HEK293 (cell line): ENCODE data around the gene WDR6.

Source experiments
- CTCF ChIA-PET: fragments of 350-600 bp; formaldehyde crosslinking; extraction: SDS; loops from one replicate; lab custom pipeline; 2021; ENCODE audit warnings: antibody characterized with exemption; lab: Yijun Ruan, JAX
- POLR2A ChIA-PET: fragments of 300-600 bp; formaldehyde crosslinking; extraction: SDS; loops from one replicate; lab custom pipeline; 2020; ENCODE audit warnings: antibody characterized with exemption, inconsistent platforms; lab: Yijun Ruan, JAX
- H3K27ac ChIP-seq: fragments of 200-500 bp; sonication (Bioruptor generic); 2 replicates; pipeline ENCODE4 v1.5.1; 2014; ENCODE audit warnings: low read depth, low read length, control low read depth, inconsistent platforms; ENCODE audit errors: extremely low read depth
- H3K36me3 ChIP-seq, 2 experiments: fragments of 200-500 bp in 1 of 2; sonication (Bioruptor generic) in 1 of 2; 1 replicate in 1 of 2; 2 replicates in 1 of 2; pipeline ENCODE4 v1.5.1; 2014 to 2017; ENCODE audit warnings: inconsistent platforms in 2 of 2, low read length in 2 of 2; ENCODE audit not compliant: control insufficient read depth in 2 of 2, insufficient read depth in 1 of 2
- H3K4me1 ChIP-seq: fragments of 200-500 bp; sonication (Bioruptor generic); 2 replicates; pipeline ENCODE4 v1.5.1; 2014; ENCODE audit warnings: mild to moderate bottlenecking, low read length, inconsistent platforms; ENCODE audit not compliant: control insufficient read depth, insufficient read depth
- H3K4me3 ChIP-seq: 2 replicates; pipeline ENCODE4 v1.5.1; 2011; ENCODE audit warnings: low read depth, mild to moderate bottlenecking, control low read depth, low read length, moderate library complexity
- H3K9me3 ChIP-seq: fragments of 200-500 bp; sonication (Bioruptor generic); 2 replicates; pipeline ENCODE4 v1.5.1; 2014; ENCODE audit warnings: low read depth, low read length, inconsistent platforms; ENCODE audit not compliant: control insufficient read depth, insufficient read depth
- KLF17 ChIP-seq: fragments of 450-650 bp; formaldehyde crosslinking; IDR thresholded peaks from 2 replicates; pipeline ENCODE4 v1.5.1; 2016; ENCODE audit warnings: missing biosample characterization, missing genetic modification characterization
- MYNN ChIP-seq: fragments of 450-650 bp; formaldehyde crosslinking; IDR thresholded peaks from 2 replicates; pipeline ENCODE4 v1.5.1; 2016; ENCODE audit warnings: missing biosample characterization, missing genetic modification characterization, borderline replicate concordance
- PATZ1 ChIP-seq: fragments of 450-650 bp; formaldehyde crosslinking; IDR thresholded peaks from 2 replicates; pipeline ENCODE4 v1.5.1; 2016; ENCODE audit warnings: missing biosample characterization, missing genetic modification characterization
- PBX3 ChIP-seq: sonication (generic); formaldehyde crosslinking; IDR thresholded peaks from 2 replicates; pipeline ENCODE4 v1.8.1; 2022; ENCODE audit warnings: mild to moderate bottlenecking, moderate library complexity, missing genetic modification reagents
- PRDM6 ChIP-seq: fragments of 450-650 bp; formaldehyde crosslinking; IDR thresholded peaks from 2 replicates; pipeline ENCODE4 v1.5.1; 2017; ENCODE audit warnings: missing biosample characterization, missing genetic modification characterization
- YY1 ChIP-seq: fragments of 450-650 bp; formaldehyde crosslinking; IDR thresholded peaks from 2 replicates; pipeline ENCODE4 v1.5.1; 2018; ENCODE audit warnings: missing biosample characterization, missing genetic modification characterization
- ZBTB11 ChIP-seq: fragments of 450-650 bp; formaldehyde crosslinking; conservative IDR thresholded peaks from 2 replicates; pipeline ENCODE4 v1.5.1; 2016; ENCODE audit warnings: low read depth, missing biosample characterization, missing genetic modification characterization
- ZFHX2 ChIP-seq: fragments of 450-650 bp; formaldehyde crosslinking; conservative IDR thresholded peaks from 2 replicates; pipeline ENCODE4 v1.5.1; 2016; ENCODE audit warnings: missing biosample characterization, missing genetic modification characterization
- ZNF132 ChIP-seq: fragments of 450-650 bp; formaldehyde crosslinking; IDR thresholded peaks from 2 replicates; pipeline ENCODE4 v1.5.1; 2017; ENCODE audit warnings: missing biosample characterization, missing genetic modification characterization, borderline replicate concordance
- ZNF133 ChIP-seq: fragments of 450-650 bp; formaldehyde crosslinking; IDR thresholded peaks from 2 replicates; pipeline ENCODE4 v1.5.1; 2016; ENCODE audit warnings: missing biosample characterization, missing genetic modification characterization
- ZNF23 ChIP-seq: fragments of 450-650 bp; formaldehyde crosslinking; IDR thresholded peaks from 2 replicates; pipeline ENCODE4 v1.5.1; 2016; ENCODE audit warnings: missing biosample characterization, missing genetic modification characterization, borderline replicate concordance
- ZNF302 ChIP-seq: fragments of 450-650 bp; formaldehyde crosslinking; IDR thresholded peaks from 2 replicates; pipeline ENCODE4 v1.5.1; 2016; ENCODE audit warnings: missing biosample characterization, missing genetic modification characterization, low read depth
- ZNF354C ChIP-seq: fragments of 450-650 bp; formaldehyde crosslinking; IDR thresholded peaks from 2 replicates; pipeline ENCODE4 v1.5.1; 2016; ENCODE audit warnings: missing biosample characterization, missing genetic modification characterization, low read depth, borderline replicate concordance
- ZNF580 ChIP-seq: fragments of 450-650 bp; formaldehyde crosslinking; IDR thresholded peaks from 2 replicates; pipeline ENCODE4 v1.5.1; 2016; ENCODE audit warnings: missing biosample characterization, missing genetic modification characterization
- ZNF645 ChIP-seq: fragments of 450-650 bp; formaldehyde crosslinking; IDR thresholded peaks from 2 replicates; pipeline ENCODE4; 2016; ENCODE audit warnings: missing biosample characterization, missing genetic modification characterization
- ZNF777 ChIP-seq: fragments of 450-650 bp; formaldehyde crosslinking; IDR thresholded peaks from 2 replicates; pipeline ENCODE4 v1.5.1; 2017; ENCODE audit warnings: missing biosample characterization, missing genetic modification characterization, borderline replicate concordance
- ZSCAN18 ChIP-seq: fragments of 450-650 bp; formaldehyde crosslinking; IDR thresholded peaks from 2 replicates; pipeline ENCODE4 v1.5.1; 2016; ENCODE audit warnings: missing biosample characterization, missing genetic modification characterization
- ZXDB ChIP-seq: fragments of 450-650 bp; formaldehyde crosslinking; IDR thresholded peaks from 2 replicates; pipeline ENCODE4 v1.5.1; 2016; ENCODE audit warnings: missing biosample characterization, missing genetic modification characterization

The WDR6 gene

GRCh38 chr3:49021813-49022687 lies 14.9 kb downstream of the WDR6 start, which contains the start of gene NDUFAF3:
Gene NDUFAF3, plus strand, starts transcription at chr3:49022121. Its CDS starts 24 bp downstream, at chr3:49022145.
- Histone ChIP-seq H3K4me1 (no peaks in the 10 kb centered on the region), H3K36me3 (peaks cover 0 to 43% of the 10 kb centered on the region in 2 experiments; a peak in 2 of 3 replicates), H3K9me3 (no peaks in the 10 kb centered on the region), H3K4me3 (peak within 1 kb of the TSS; percentile 92), H3K27ac (peak within 1 kb of the TSS; percentile 93)
- ChIA-PET CTCF (interaction anchor here (0.5 to 2.1 kb wide), 12 partner anchors 9 to 249 kb away, joined by 3 to 13 read pairs (median 4); partner anchors contain the start of genes P4HTM, QRICH1 and WDR6), POLR2A (interaction anchor here (0.6 to 10.4 kb wide), 15 partner anchors 7 to 390 kb away, joined by 3 to 141 read pairs (median 5); partner anchors contain the start of genes ARIH2, IMPDH2, IP6K2 and LAMB2)
- peak; percentile 49 for TF ChIP-seq ZFHX2
- TF ChIP-seq KLF17 (tag by site-specific recombination) = peak; percentile 87; the same call in 1 of the 2 replicates
- no peak; the same call in 1 of the 2 replicates for TF ChIP-seq ZSCAN18 (tag by site-specific recombination)
- TF ChIP-seq ZNF133 (tag by site-specific recombination) = no peak
- no peak for TF ChIP-seq PRDM6 (tag by site-specific recombination)
- TF ChIP-seq ZNF645 (tag by site-specific recombination) = 0 out of 2 replicates have a peak, but pooled peaks have one; percentile 50
- no peak for TF ChIP-seq ZNF302 (tag by site-specific recombination)
- 0 out of 2 replicates have a peak, but pooled peaks have one; percentile 26 for TF ChIP-seq MYNN (tag by site-specific recombination)
- TF ChIP-seq ZNF23 (tag by site-specific recombination) = peak; percentile 41; the same call in 1 of the 2 replicates
- peak; percentile 93 for TF ChIP-seq PATZ1 (tag by site-specific recombination)
- no peak for TF ChIP-seq ZNF132
- 0 out of 2 replicates have a peak, but pooled peaks have one; percentile 50 for TF ChIP-seq PBX3 (CRISPR knock-in tag)
- TF ChIP-seq ZNF354C = no peak
- TF ChIP-seq ZXDB = peak; percentile 87
- TF ChIP-seq ZBTB11 (tag by site-specific recombination) = peak; percentile 69
- TF ChIP-seq YY1 (tag by site-specific recombination) = peak; percentile 88
- TF ChIP-seq ZNF580 (tag by site-specific recombination) = peak; percentile 62; the same call in 1 of the 2 replicates
- TF ChIP-seq ZNF777 (tag by site-specific recombination) = no peak
